HCT116 (cell line): ENCODE data around the gene GCC1. TPM values are rescaled to one million over a fixed set of nuclear protein-coding genes. Genes with fewer than 3 reads are reported as not detected.
"Not testable (repeated sequence)": the region's sequence is repeated elsewhere in the genome, so short reads cannot be mapped to it uniquely, and the experiment has no call there.

ENCODE experiments used
- ATAC-seq: fragments of 200-7000 bp; cut with Tn5 transposase; 2 replicates; pipeline ENCODE4 v1.9.1; 2020; ENCODE audit warnings: mild to moderate bottlenecking, moderate library complexity
- BruUV-seq: library from RNA; stranded (reverse); fragments of 400-500 nt; replicated peaks from 2 replicates; lab custom pipeline; 2021; lab: Mats Ljungman, UMichigan
- CTCF ChIA-PET: fragments of 300-600 bp; sonication (Branson Sonifier 250); formaldehyde crosslinking; loops from one replicate; lab custom pipeline; 2021; ENCODE audit warnings: antibody characterized with exemption; lab: Charles Lee
- POLR2A ChIA-PET: fragments of 300-600, 350-600 bp; sonication (Branson Sonifier 250); formaldehyde crosslinking; loops from one replicate; lab custom pipeline; 2021; ENCODE audit warnings: antibody characterized with exemption; lab: Charles Lee
- RAD21 ChIA-PET, 2 experiments: fragments of 300-600 bp; sonication (Branson Sonifier 250); formaldehyde crosslinking; loops; one replicate each; lab custom pipeline; 2023; ENCODE audit warnings: low total read pairs in 2 of 2; ENCODE audit not compliant: uncharacterized antibody in 2 of 2, unreplicated experiment in 2 of 2, low non-redundant PET in 1 of 2; lab: Charles Lee
- DNase-seq: peaks from one replicate; pipeline ENCODE4 v3.0.0-alpha.2; 2010; ENCODE audit warnings: low read depth, low spot score
- H2AFZ ChIP-seq: fragments of 200-600 bp; shearing (Covaris generic), sonication (generic); 2 replicates; pipeline ENCODE4 v1.6.1; 2017; ENCODE audit warnings: low read depth, mixed run types, mixed read lengths, antibody characterized with exemption, low read length; ENCODE audit not compliant: poor library complexity, severe bottlenecking
- H3K27ac ChIP-seq: 2 replicates; pipeline ENCODE4 v1.5.1; 2012; ENCODE audit warnings: low read depth, low read length
- H3K27me3 ChIP-seq: fragments of 200-600 bp; sonication (generic); 2 replicates; pipeline ENCODE4 v1.6.1; 2016; ENCODE audit warnings: mixed run types, low read length, mixed read lengths; ENCODE audit not compliant: insufficient read depth
- H3K36me3 ChIP-seq, 2 experiments: fragments of 200-500 bp in 1 of 2; fragments of 200-600 bp in 1 of 2; sonication (Bioruptor generic) in 1 of 2; sonication (generic) in 1 of 2; 2 replicates each; pipeline versions ENCODE4 v1.5.1 to v1.6.1; 2014 to 2016; ENCODE audit warnings: low read length in 2 of 2, inconsistent platforms in 1 of 2, mixed read lengths in 1 of 2, mixed run types in 1 of 2; ENCODE audit not compliant: insufficient read depth in 2 of 2, control insufficient read depth in 1 of 2
- H3K4me1 ChIP-seq, 2 experiments: fragments of 200-600 bp in 1 of 2; sonication (generic) in 1 of 2; 2 replicates each; pipeline versions ENCODE4 v1.5.1 to v1.6.1; 2012 to 2017; ENCODE audit warnings: low read length in 2 of 2, inconsistent platforms in 1 of 2, mild to moderate bottlenecking in 1 of 2, mixed read lengths in 1 of 2, mixed run types in 1 of 2, moderate library complexity in 1 of 2; ENCODE audit not compliant: insufficient read depth in 2 of 2, control insufficient read depth in 1 of 2
- H3K4me2 ChIP-seq: fragments of 200-600 bp; sonication (generic); 2 replicates; pipeline ENCODE4 v1.6.1; 2017; ENCODE audit warnings: mixed run types, low read length, mixed read lengths
- H3K4me3 ChIP-seq, 2 experiments: fragments of 200-600 bp in 1 of 2; sonication (generic) in 1 of 2; replicated peaks in 1 of 2; 2 replicates each; pipeline ENCODE4 v1.5.1; 2011 to 2016; ENCODE audit warnings: low read length in 2 of 2, control low read depth in 1 of 2, low read depth in 1 of 2, mild to moderate bottlenecking in 1 of 2, mixed read lengths in 1 of 2, mixed run types in 1 of 2
- H3K79me2 ChIP-seq: fragments of 200-600 bp; sonication (generic); 2 replicates; pipeline ENCODE4 v1.6.1; 2017; ENCODE audit warnings: mild to moderate bottlenecking, mixed run types, low read length, moderate library complexity, mixed read lengths; ENCODE audit not compliant: insufficient read depth
- H3K9ac ChIP-seq: fragments of 200-600 bp; sonication (generic); 2 replicates; pipeline ENCODE4 v1.6.1; 2016; ENCODE audit warnings: low read length, mixed read lengths
- H3K9me2 ChIP-seq: fragments of 200-600 bp; sonication (generic), shearing (Covaris generic); 2 replicates; pipeline ENCODE4 v1.6.1; 2017; ENCODE audit warnings: mixed run types, mild to moderate bottlenecking, moderate library complexity; ENCODE audit not compliant: insufficient read depth
- H3K9me3 ChIP-seq, 2 experiments: fragments of 200-500 bp in 1 of 2; fragments of 200-600 bp in 1 of 2; sonication (Bioruptor generic) in 1 of 2; sonication (generic) in 1 of 2; 2 replicates each; pipeline ENCODE4 v1.6.1; 2014 to 2017; ENCODE audit warnings: low read length in 2 of 2, mixed read lengths in 2 of 2, inconsistent platforms in 1 of 2, low read depth in 1 of 2, mild to moderate bottlenecking in 1 of 2, mixed run types in 1 of 2, moderate library complexity in 1 of 2; ENCODE audit not compliant: control insufficient read depth in 1 of 2, insufficient read depth in 1 of 2
- H4K20me1 ChIP-seq: fragments of 200-600 bp; sonication (generic), shearing (Covaris generic); 2 replicates; pipeline ENCODE4 v1.6.1; 2017; ENCODE audit warnings: mixed run types, mild to moderate bottlenecking, moderate library complexity; ENCODE audit not compliant: insufficient read depth
- CTCF ChIP-seq, 3 experiments: fragments of 200-600 bp in 1 of 3; sonication (generic) in 1 of 3; IDR thresholded peaks in 2 of 3; conservative IDR thresholded peaks in 1 of 3; 2 replicates each; pipeline ENCODE4 v1.5.1; 2012 to 2017; ENCODE audit warnings: low read depth in 2 of 3, low read length in 2 of 3, antibody characterized with exemption in 1 of 3, borderline replicate concordance in 1 of 3, control low read depth in 1 of 3, mild to moderate bottlenecking in 1 of 3, mixed read lengths in 1 of 3, mixed run types in 1 of 3, moderate library complexity in 1 of 3; ENCODE audit not compliant: insufficient read depth in 1 of 3
- EGR1 ChIP-seq: IDR thresholded peaks from 2 replicates; pipeline ENCODE4 v1.6.1; 2012; ENCODE audit warnings: low read depth
- EZH2phosphoT487 ChIP-seq: fragments of 200-600 bp; IDR thresholded peaks from 2 replicates; pipeline ENCODE4 v1.6.1; 2018; ENCODE audit warnings: antibody characterized with exemption, borderline replicate concordance
- POLR2AphosphoS5 ChIP-seq: IDR thresholded peaks from 2 replicates; pipeline ENCODE4 v1.6.1; 2011; ENCODE audit warnings: mild to moderate bottlenecking, low read depth, low read length, moderate library complexity
- SIN3A ChIP-seq: IDR thresholded peaks from 2 replicates; pipeline ENCODE4 v1.6.1; 2012; ENCODE audit warnings: low read depth
- SP1 ChIP-seq: IDR thresholded peaks from 2 replicates; pipeline ENCODE4 v1.6.1; 2012; ENCODE audit warnings: low read depth
- SRF ChIP-seq: IDR thresholded peaks from 2 replicates; pipeline ENCODE4 v1.6.1; 2012; ENCODE audit warnings: low read depth
- YY1 ChIP-seq: IDR thresholded peaks from 2 replicates; pipeline ENCODE4 v1.6.1; 2011; ENCODE audit warnings: low read length, low read depth, moderate library complexity, mild to moderate bottlenecking; ENCODE audit not compliant: insufficient replicate concordance; ENCODE audit errors: extremely low read depth
- intact Hi-C: fragments of 100-400 bp; cut with micrococcal nuclease; formaldehyde crosslinking; loops from 2 replicates; pipeline ENCODE4 v1.10.0; 2022
- total RNA-seq: library from RNA; stranded (reverse); gene quantifications from one replicate; pipeline ENCODE4 v1.2.1, GENCODE V29; 2021; ENCODE audit not compliant: unreplicated experiment
- TF ChIP-seq, protein P1 (sequence below): IDR thresholded peaks from 2 replicates; pipeline ENCODE4 v1.6.1; 2012
- TF ChIP-seq, protein P2 (sequence below): IDR thresholded peaks from 2 replicates; pipeline ENCODE4 v1.6.1; 2012

GCC1 gene
- total RNA-seq, 1 experiment from 2014 or later = 17.9 TPM

GRCh38 chr7:127568034-127568433, 17.4 kb downstream of the GCC1 start:
- POLR2A ChIA-PET, BruUV-seq, CTCF ChIA-PET: not testable (repeated sequence)

GRCh38 chr7:127566242-127566641, 19.2 kb downstream of the GCC1 start:
- no peak for DNase-seq
- Histone ChIP-seq H3K27me3 (no peaks in the 10 kb centered on the region), H2AFZ (no peak overlapping the region), H3K9me3 (no peaks in the 10 kb centered on the region), H3K27ac (no peak overlapping the region), H3K4me1 (no peaks in the 10 kb centered on the region), H3K4me2 (no peak overlapping the region)
- RAD21 ChIA-PET = no interaction called here
- BruUV-seq = no TSS peak
- CTCF ChIA-PET = no interaction called here
- TF ChIP-seq SRF (no peak), SP1 (no peak), EGR1 (no peak), SIN3A (no peak), POLR2AphosphoS5 (no peak), YY1 (no peak), EZH2phosphoT487 (no peak), CTCF (IDR thresholded peaks at IDR 0.05 in 2 of 3, conservative IDR thresholded peaks at IDR 0.05 in 1 of 3; ENCODE audit: borderline replicate concordance in 1 of 3, insufficient read depth in 1 of 3, low read depth in 2 of 3, low read length in 2 of 3) (no peak)
- TF ChIP-seq, protein P1, sequence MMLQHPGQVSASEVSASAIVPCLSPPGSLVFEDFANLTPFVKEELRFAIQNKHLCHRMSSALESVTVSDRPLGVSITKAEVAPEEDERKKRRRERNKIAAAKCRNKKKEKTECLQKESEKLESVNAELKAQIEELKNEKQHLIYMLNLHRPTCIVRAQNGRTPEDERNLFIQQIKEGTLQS = no peak
- TF ChIP-seq, protein P2, sequence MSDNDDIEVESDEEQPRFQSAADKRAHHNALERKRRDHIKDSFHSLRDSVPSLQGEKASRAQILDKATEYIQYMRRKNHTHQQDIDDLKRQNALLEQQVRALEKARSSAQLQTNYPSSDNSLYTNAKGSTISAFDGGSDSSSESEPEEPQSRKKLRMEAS = no peak
- TF ChIP-seq, all 23 proteins: peak for 0
- no peaks in the 10 kb centered on the region for H3K9me2 ChIP-seq
- no peak for ATAC-seq
- H3K79me2 ChIP-seq = no peaks in the 10 kb centered on the region
- intact Hi-C loops = no loop called here
- H3K9ac ChIP-seq = no peak overlapping the region
- H3K4me3 ChIP-seq = no peak overlapping the region
- no peaks in the 10 kb centered on the region for H4K20me1 ChIP-seq
- POLR2A ChIA-PET = no interaction called here
- H3K36me3 ChIP-seq = no peaks in the 10 kb centered on the region

More at GRCh38 chr7:127568034-127568433, 17.4 kb downstream of the GCC1 start:
- ATAC-seq, H3K27ac ChIP-seq, H2AFZ ChIP-seq, H3K27me3 ChIP-seq, H3K9ac ChIP-seq, H3K36me3 ChIP-seq, RAD21 ChIA-PET, DNase-seq, intact Hi-C loops, H3K9me2 ChIP-seq, H4K20me1 ChIP-seq, H3K9me3 ChIP-seq, H3K4me2 ChIP-seq, H3K4me1 ChIP-seq, H3K4me3 ChIP-seq, H3K79me2 ChIP-seq: not testable (repeated sequence)
